HS-27A (cell line): ENCODE measurements around the gene APEH.

Source experiments
- DNase-seq: peaks from one replicate; pipeline ENCODE4 v3.0.0-alpha.2; 2012; ENCODE audit warnings: low read depth, missing footprints

APEH gene

GRCh38 chr3:49714728-49715550, 40.8 kb downstream of the APEH start:
- DNase-seq: no peak

- no peak for DNase-seq
Observed at GRCh38 chr3:49715611-49716121, 41.5 kb downstream of the APEH start.

GRCh38 chr3:49716169-49716568, 42.0 kb downstream of the APEH start:
- DNase-seq: no peak

- no peak for DNase-seq
Observed at GRCh38 chr3:49716691-49717210, 42.6 kb downstream of the APEH start.

DNA sequence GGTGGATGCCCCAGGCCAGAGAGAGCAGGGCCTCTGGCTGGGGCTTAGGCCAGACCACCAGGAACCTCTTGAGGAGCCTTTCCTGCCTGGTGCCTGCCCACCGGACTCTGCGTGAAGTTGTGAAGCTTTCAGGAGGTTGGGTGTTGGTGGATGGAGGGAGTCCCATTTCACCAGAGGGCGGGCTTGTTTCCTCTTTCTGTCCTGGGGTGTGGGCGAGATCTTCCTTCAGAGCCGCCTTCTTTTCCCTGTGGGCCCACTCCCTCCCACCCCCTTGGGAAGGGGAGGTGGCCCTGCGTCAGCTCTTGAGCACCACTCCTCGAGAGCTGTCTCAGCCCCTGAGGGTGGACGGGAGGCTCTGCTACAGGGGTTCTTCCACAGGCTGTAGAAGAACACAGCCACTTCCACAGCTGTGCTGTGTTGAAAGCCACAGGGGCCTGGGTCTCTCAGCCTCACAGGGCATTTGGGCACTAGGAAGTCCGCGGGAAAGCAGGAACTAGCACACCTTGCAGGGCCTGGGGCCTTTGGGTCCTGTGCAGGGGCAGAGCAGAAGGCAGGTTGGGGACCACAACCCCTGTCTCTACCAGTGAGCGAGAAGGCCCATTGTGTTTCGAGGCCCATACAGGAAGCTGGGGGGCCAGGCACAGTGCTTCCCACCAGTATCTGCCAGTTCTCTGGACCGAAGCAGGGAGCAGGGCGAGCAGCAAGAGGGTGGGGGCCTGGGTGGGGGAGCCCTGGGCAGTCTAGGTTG, 43.2 kb downstream of the APEH start:
- DNase-seq: no peak

- DNase-seq: no peak
Observed at GRCh38 chr3:49717959-49718857, 44.1 kb downstream of the APEH start.

GRCh38 chr3:49718858-49719213, 44.7 kb downstream of the APEH start:
- DNase-seq: no peak

GRCh38 chr3:49719214-49719884, 45.2 kb downstream of the APEH start, which contains the start of gene AMIGO3:
AMIGO3 (minus strand) TSS chr3:49719684; CDS start chr3:49719465, 219 bp downstream.
- no peak for DNase-seq

- DNase-seq: no peak
Observed at GRCh38 chr3:49720855-49721595, 46.9 kb downstream of the APEH start.

DNA sequence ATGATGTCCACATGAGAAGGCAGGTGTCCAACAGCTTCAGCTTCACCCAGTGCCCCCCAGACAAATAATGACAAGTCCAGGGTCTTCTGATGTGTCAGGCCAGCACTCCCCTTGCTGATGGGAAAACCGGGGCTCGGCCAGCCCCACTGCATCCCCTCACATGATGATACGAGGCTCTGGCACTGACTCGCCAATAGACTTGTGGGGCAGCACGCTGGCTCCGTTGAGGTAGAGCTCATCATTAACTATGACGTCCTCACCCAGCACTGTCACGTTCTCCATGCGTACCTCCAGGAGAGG, 47.4 kb downstream of the APEH start:
- DNase-seq: no peak

DNA sequence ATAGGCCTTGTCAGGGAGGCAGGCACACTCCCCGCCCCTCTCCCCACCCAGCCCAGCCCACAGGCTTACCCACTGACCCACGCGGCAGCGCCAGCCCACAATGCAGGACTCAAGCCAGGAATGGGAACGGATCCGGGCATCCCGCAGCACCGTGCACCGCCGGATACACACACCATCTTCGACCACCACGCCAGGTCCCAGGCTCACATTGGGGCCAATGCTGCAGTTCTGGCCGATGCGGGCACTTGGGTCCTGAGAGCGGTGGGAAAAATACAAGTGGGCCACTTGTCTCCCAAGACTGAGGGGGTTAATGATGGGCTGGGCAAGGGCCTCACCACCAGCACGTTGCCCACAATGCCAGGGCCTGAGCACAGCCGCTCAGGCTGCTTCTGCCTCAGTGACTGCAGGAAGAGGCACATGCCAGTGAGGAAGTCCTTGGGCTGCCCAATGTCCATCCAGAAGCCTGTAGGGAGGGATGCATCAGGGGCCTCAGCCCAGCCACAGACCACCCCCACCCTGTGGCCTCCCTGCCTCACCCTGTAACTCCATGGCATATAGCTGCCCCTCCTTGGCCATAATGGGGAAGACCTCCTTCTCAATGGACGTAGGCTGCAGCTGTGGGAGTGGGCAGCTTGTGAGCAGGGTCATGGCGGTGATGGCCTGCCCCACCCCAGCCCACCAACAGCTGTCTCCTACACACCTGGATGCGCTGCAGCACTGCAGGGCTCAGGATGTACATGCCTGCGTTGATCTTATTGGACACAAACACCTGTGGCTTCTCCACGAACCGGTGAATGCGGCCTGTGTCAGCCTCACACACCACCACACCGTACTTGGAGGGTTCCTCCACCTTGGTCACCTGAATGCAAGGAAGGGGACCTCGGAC, 48.0 kb downstream of the APEH start:
- DNase-seq: no peak

DNA sequence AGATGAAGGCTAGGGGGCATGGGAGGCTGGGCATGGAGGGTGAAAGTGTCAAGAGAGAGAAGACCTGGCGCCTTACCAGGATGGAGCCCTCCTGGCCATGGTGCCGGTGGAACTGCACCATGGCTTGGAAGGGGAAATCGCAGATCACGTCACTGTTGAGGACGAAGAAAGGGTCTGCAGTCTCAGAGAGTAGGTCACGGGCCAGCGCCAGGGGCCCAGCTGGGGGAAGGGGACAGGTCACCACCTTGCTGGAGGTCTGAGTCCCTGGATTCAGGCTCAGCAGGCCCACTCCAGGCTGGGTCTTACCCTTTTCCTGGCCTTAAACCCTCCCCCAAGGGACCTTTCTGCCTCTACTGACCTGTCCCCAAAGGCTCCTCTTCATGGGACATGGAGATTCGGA, 48.7 kb downstream of the APEH start:
- no peak for DNase-seq

DNA sequence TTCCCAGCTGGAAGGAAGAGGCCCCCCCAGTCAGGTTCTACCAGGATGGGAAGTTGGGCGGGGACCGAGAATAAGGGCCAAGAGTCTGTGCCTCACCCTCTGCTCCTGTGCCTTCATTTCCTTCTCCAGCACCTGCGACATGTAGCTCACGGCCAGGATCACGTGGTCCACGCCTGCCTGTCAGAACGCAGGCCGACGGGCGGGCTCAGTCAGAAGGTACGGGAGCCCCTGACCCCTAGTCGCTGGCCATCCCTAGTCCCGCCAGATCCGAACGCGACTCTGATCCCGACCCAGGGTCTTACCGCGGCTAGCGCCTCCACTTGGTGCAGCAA, 49.1 kb downstream of the APEH start:
- DNase-seq: no peak

DNA sequence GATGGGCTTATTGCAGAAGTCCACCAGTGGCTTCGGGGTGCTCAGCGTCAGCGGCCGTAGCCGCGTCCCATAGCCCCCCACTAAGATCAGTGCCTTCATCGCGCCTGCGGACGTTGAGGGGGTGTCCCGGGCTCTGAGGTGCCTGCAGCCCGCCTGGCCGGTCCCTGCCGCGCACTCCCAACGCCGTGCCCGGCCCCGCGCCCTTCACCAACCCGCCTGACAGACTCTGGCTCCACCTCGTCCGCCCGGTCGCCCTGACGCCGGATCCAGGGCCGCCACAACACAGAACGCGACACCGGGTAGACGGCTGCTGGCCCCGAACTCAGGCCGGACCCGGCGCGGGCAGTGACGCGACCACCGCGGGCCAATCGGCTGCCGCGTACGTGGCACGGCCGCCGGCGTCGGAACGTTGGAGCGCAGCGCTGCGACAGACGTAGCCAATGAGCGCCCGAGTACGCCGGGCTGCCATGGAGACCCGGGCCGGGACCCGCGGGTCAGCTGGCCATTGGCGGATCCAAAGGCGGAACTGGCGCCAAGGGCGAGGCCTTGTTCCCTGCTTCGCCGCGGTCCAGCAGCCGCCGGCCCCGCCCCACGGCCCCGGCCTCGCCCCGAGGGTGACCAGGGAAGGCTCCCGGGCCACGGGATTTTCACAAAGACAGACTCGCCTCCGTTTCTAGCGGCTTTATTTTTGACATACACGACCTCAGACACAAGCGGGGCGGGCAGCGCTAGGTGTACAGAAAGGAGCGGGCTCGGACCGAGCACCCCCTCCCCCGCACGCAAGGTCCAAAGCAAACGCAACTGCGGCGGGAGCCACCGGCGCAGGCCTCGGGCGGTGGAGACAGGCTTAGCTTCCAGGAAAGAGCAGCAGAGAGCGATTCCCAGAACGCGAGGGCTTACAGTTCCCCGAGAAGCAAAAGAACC, 49.7 kb downstream of the APEH start, which contains the start of gene GMPPB:
Gene GMPPB, minus strand, starts transcription at position 324 of the 924 bp plus-strand sequence. Its CDS starts 225 bp downstream, at position 99.
- peak; percentile 84 for DNase-seq

DNA sequence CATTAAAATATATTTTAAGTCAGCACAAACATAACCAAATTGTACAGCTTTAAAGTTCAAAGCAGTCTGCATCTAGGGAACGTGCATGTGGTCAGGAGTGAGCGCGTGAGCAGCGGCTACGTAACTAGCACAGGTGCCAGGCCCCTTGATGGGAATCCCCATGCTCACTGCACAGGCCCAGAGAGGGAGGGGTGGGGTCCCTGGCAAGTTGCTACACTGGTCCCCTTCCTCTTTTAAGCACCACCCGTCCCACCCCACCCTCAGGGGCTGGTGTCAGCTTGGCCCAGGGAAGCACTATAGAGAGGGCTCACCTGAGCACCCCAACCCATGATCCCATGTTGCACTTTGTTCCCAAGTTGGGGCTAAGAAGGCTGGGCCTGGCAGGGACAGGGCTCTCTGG, 50.4 kb downstream of the APEH start:
- DNase-seq: no peak

- DNase-seq: no peak
Observed at GRCh38 chr3:49725906-49726681, 51.9 kb downstream of the APEH start.

DNA sequence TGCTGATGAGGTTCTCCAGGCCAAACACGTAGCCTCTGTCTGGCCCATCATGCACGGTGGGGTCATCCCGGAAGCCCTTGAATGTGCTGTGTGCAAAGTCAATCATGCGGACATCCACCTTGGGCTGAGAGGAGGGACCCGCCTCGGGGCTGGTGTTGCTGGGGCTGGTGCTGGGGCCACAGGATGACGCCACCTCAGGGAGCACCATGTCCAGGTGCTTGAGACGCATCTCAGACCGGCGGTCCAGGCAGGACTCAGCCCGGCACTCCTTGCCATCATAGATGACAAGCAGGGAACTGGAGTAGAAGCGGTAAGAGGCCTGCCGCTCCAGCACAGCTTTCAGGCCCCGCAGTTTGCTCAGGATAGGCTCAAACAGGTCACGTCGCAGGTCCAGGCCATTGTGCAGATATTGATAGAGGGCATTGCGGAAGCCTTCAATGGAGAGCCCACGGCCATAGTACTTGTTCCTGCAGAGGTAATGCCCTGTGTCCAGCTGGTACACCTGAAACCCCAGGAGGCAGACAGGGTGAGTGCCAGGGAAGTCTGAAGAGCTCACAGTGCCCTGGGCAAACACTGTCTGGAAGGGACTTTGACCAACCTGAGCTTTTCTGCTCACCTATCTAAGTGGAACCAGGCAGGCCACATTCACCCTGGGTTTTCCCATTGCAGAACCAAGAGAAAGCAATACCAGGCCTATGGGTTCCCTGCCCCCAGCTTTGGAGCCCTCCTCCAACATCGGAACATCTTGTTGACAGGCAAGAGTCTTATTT, 53.2 kb downstream of the APEH start:
- DNase-seq: no peak
